Measurements from ENCODE around the gene FAM240A. TPM values are rescaled to one million over a fixed set of nuclear protein-coding genes. Genes with fewer than 3 reads are reported as not detected.

FAM240A gene
- total and polyA plus RNA-seq, 2 experiments from 2014 or later: 0.18 TPM; not detected in 1

GRCh38 chr3:46579756-46580286 lies 32.5 kb upstream of the FAM240A start:
- Mint-ChIP-seq H3K27ac (peak overlapping the region; percentile 94), H3K4me3 (peak overlapping the region; percentile 92), H3K4me1 (peaks cover 57% of the 10 kb centered on the region), H3K27me3 (ENCODE audit: insufficient read depth, low read depth, poor library complexity) (peaks cover 24% of the 10 kb centered on the region), H3K9me3 (peaks cover 36% of the 10 kb centered on the region), H3K36me3 (ENCODE audit: low read depth) (peaks cover 72% of the 10 kb centered on the region)
- peak overlapping the region; percentile 98 for H3K4me2 ChIP-seq
- H4K20me1 ChIP-seq (replicated peaks; ENCODE audit: insufficient read depth): peaks cover 28% of the 10 kb centered on the region; the same call in 1 of the 2 replicates
- H3K4me1 ChIP-seq (ENCODE audit: insufficient read depth): peaks cover 45% of the 10 kb centered on the region
- no peak overlapping the region for H2AFZ ChIP-seq
- H3K4me3 ChIP-seq: peak overlapping the region; percentile 89
- peaks cover 65% of the 10 kb centered on the region for H3F3A ChIP-seq (replicated peaks; ENCODE audit: low read depth)
- ATAC-seq (no peak), DNase-seq (ENCODE audit: low spot score) (no peak)
- H3K36me3 ChIP-seq (ENCODE audit: insufficient read depth): peaks cover 57% of the 10 kb centered on the region
- peaks cover 43% of the 10 kb centered on the region for H3K79me2 ChIP-seq (replicated peaks; ENCODE audit: insufficient read depth)
- no peaks in the 10 kb centered on the region for H3K9me2 ChIP-seq (ENCODE audit: insufficient read depth)
- no peaks in the 10 kb centered on the region for H3K27me3 ChIP-seq (ENCODE audit: insufficient read depth)
- TF ChIP-seq POLR2AphosphoS5 (IDR thresholded peaks at IDR 0.05; ENCODE audit: low read depth) (no peak), JUNB (IDR thresholded peaks at IDR 0.05; ENCODE audit: unreplicated experiment) (no peak), ZNF114 (CRISPR knock-in tag; IDR thresholded peaks at IDR 0.05) (no peak), ETS1 (IDR thresholded peaks at IDR 0.05) (no peak), ZNF331 (CRISPR knock-in tag; IDR thresholded peaks at IDR 0.05; ENCODE audit: low read depth) (no peak), EZH2 (IDR thresholded peaks at IDR 0.05; ENCODE audit: low read depth, unreplicated experiment) (no peak), CTCF (conservative IDR thresholded peaks at IDR 0.05; ENCODE audit: low read depth in 2 of 2) (no peak), EZH2phosphoT487 (IDR thresholded peaks at IDR 0.05; ENCODE audit: unreplicated experiment) (no peak), REST (IDR thresholded peaks at IDR 0.05; ENCODE audit: unreplicated experiment) (no peak), ZNF462 (CRISPR knock-in tag; IDR thresholded peaks at IDR 0.05) (no peak), CREB1 (CRISPR knock-in tag; IDR thresholded peaks at IDR 0.05; ENCODE audit: low read depth) (no peak), NANOG (IDR thresholded peaks at IDR 0.05; ENCODE audit: borderline replicate concordance) (no peak), STAT1 (IDR thresholded peaks at IDR 0.05; ENCODE audit: unreplicated experiment) (no peak)
- H3K27ac ChIP-seq (ENCODE audit: low read depth): peak overlapping the region; percentile 99

All from GM23338 (cell line).